ENCODE data around the gene RAE1.

RAE1 gene

GRCh38 chr20:57312138-57312537 lies 38.9 kb upstream of the RAE1 start:
- no peaks in the 10 kb centered on the region for H3K36me3 ChIP-seq (replicated peaks)
- TF ChIP-seq, protein P1, sequence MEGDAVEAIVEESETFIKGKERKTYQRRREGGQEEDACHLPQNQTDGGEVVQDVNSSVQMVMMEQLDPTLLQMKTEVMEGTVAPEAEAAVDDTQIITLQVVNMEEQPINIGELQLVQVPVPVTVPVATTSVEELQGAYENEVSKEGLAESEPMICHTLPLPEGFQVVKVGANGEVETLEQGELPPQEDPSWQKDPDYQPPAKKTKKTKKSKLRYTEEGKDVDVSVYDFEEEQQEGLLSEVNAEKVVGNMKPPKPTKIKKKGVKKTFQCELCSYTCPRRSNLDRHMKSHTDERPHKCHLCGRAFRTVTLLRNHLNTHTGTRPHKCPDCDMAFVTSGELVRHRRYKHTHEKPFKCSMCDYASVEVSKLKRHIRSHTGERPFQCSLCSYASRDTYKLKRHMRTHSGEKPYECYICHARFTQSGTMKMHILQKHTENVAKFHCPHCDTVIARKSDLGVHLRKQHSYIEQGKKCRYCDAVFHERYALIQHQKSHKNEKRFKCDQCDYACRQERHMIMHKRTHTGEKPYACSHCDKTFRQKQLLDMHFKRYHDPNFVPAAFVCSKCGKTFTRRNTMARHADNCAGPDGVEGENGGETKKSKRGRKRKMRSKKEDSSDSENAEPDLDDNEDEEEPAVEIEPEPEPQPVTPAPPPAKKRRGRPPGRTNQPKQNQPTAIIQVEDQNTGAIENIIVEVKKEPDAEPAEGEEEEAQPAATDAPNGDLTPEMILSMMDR (IDR thresholded peaks at IDR 0.05; ENCODE audit: low read depth, low read length, missing control alignments), result no peak
- no peak overlapping the region for H3K4me3 ChIP-seq (ENCODE audit: low read depth, low read length)
- in situ Hi-C loops (cut with HindIII; ENCODE audit: low pct_ligation_motif_present, low sequenced_read_pairs), result no loop called here
- no peaks in the 10 kb centered on the region for H3K27me3 ChIP-seq (replicated peaks)
- no peak overlapping the region for H3K27ac ChIP-seq
- DNase-seq, result no peak

DNA sequence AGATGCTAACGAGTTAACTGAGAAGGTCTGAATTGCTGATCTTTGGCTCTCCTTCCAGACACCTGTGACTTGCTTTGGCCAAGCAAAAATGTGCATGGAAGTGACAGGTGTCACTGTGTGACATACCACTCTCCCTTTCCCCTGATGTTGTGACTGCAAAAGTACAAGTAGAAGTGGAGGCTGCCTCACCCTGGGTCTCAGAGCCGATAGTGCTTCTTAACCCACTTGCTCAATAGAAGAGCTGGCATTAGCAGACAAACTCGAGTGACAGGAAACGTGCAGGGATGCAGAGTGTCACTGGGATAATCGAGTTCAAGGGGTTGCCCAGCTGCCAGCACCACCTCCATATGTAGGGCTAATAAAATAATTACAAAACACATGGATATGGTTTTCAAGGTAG lies 37.8 kb upstream of the RAE1 start:
- no peak for DNase-seq
- Histone ChIP-seq H3K27ac (no peak overlapping the region), H3K27me3 (replicated peaks) (no peaks in the 10 kb centered on the region), H3K36me3 (replicated peaks) (no peaks in the 10 kb centered on the region), H3K4me3 (ENCODE audit: low read depth, low read length) (no peak overlapping the region)
- in situ Hi-C loops (cut with HindIII; ENCODE audit: low pct_ligation_motif_present, low sequenced_read_pairs), result no loop called here
- TF ChIP-seq, protein P1 (IDR thresholded peaks at IDR 0.05; ENCODE audit: low read depth, low read length, missing control alignments), result no peak

GRCh38 chr20:57313951-57314350 lies 37.1 kb upstream of the RAE1 start:
- no peak overlapping the region for H3K4me3 ChIP-seq (ENCODE audit: low read depth, low read length)
- TF ChIP-seq, protein P1 (IDR thresholded peaks at IDR 0.05; ENCODE audit: low read depth, low read length, missing control alignments), result no peak
- DNase-seq, result no peak
- no peaks in the 10 kb centered on the region for H3K36me3 ChIP-seq (replicated peaks)
- no peak overlapping the region for H3K27ac ChIP-seq
- no peaks in the 10 kb centered on the region for H3K27me3 ChIP-seq (replicated peaks)
- in situ Hi-C loops (cut with HindIII; ENCODE audit: low pct_ligation_motif_present, low sequenced_read_pairs), result no loop called here

DNA sequence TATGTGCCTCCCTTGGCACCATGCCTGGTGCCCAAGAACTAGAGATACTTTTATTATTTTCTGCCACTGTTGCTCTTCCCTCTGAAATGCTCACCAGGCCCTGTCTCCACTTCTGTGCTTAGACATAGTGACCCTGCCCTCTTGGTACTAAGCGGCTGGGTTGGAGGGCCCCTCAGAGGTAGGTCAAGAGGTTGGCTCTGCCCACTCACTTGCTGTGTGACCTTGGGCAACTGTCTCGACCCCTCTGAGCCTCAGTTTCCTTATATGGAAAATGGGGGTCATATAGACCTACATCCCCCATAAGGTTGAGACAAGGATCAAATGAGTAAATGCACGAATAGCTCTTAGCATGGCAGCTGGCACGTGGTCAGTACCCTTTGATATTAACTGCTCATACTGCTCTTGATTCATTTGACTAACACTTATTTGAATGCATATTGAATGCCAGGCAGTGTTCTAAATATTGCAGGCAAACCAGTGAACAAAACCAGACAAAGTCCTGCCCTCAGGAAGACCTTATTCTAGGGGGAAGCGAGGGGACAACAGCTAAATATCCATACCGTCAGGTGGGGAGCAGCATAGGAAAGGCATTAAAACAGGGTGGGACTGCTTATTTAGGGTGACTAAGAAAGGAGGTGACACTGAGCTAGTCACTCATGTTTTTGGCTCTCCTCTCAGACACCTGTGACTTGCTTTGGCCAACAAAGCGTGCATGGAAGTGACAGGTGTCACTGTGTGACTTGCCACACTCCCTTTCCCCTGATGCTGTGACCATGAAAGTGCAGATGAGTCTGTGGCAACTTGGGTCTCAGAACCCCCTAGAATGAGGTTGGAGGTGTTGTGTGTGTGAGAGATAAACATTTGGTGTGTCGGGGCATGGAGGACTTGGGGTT lies 35.7 kb upstream of the RAE1 start:
- in situ Hi-C loops (cut with HindIII; ENCODE audit: low pct_ligation_motif_present, low sequenced_read_pairs), result no loop called here
- Histone ChIP-seq H3K4me3 (ENCODE audit: low read depth, low read length) (no peak overlapping the region), H3K27me3 (replicated peaks) (no peaks in the 10 kb centered on the region), H3K36me3 (replicated peaks) (no peaks in the 10 kb centered on the region), H3K27ac (no peak overlapping the region)
- TF ChIP-seq, protein P1 (IDR thresholded peaks at IDR 0.05; ENCODE audit: low read depth, low read length, missing control alignments), result no peak
- no peak for DNase-seq

DNA sequence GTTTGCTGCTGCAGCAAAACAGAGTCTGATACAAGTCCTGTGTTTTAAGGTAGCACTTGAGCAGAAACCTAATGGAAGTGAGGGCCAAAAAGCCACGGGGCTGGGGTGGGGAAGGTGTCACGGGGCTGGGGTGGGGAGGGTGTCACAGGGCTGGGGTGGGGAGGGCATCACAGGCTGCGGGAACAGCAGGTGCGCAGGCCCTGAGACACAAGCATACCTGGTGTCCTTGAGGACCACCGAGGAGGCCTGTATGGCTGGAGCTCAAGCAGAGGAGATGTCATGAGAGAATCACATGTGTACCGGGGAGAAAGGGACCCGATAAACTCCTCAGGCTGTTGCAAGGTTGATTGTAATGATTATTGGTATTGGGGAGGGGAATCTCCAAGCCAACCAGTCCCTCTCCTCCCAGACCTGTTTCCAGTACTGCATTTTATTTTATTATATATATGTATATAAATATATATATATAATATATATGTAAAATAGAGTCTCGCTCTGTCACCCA lies 35.0 kb upstream of the RAE1 start:
- no peaks in the 10 kb centered on the region for H3K36me3 ChIP-seq (replicated peaks)
- H3K4me3 ChIP-seq (ENCODE audit: low read depth, low read length), result no peak overlapping the region
- TF ChIP-seq, protein P1 (IDR thresholded peaks at IDR 0.05; ENCODE audit: low read depth, low read length, missing control alignments), result no peak
- H3K27ac ChIP-seq, result no peak overlapping the region
- in situ Hi-C loops (cut with HindIII; ENCODE audit: low pct_ligation_motif_present, low sequenced_read_pairs), result no loop called here
- H3K27me3 ChIP-seq (replicated peaks), result no peaks in the 10 kb centered on the region
- no peak for DNase-seq
